NCI-H2171 (cell line): Measurements from ENCODE around the gene KDM6A.
"Not testable (repeated sequence)": the region's sequence is repeated elsewhere in the genome, so short reads cannot be mapped to it uniquely, and the experiment has no call there.

Source experiments
- DNase-seq: peaks from one replicate; lab custom pipeline; 2025; lab: John Stamatoyannopoulos, UW

The KDM6A gene

DNA sequence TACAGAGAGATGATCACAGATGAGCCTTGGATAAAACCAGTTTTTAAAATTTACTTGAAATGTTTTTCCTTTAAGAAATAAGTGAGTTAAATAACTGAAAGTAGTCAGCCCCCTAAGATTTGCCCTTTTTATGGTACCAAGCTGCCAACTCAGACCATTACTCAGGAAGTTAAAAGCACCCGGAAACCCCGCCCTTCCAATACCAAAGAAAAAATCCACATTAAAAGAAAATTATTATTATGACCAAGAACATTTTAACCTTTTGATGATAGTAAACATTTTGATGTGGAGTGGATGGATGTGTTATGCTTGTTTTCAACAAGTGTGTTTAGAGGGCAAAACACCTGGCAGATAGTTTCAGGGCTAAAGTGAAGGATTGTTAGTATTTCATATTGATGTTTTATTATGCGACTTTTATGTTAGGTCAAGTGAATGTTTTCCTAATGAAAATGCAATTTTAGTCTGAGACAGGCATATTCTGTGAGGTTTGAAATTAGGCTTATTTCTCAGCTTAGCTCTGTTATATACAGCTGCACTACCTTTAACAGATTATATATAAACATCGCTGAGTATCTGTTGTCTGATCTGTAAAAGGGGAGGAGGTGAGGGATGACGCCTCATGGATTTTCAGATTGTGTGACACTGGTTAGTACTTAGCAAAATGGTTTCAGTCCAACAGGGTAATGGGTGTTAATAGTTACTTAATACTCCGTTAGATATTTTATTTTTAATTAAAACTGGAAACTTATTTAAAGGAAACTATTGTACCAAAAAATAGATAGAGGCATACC, 89.0 kb downstream of the KDM6A start:
- no peak for DNase-seq

DNA sequence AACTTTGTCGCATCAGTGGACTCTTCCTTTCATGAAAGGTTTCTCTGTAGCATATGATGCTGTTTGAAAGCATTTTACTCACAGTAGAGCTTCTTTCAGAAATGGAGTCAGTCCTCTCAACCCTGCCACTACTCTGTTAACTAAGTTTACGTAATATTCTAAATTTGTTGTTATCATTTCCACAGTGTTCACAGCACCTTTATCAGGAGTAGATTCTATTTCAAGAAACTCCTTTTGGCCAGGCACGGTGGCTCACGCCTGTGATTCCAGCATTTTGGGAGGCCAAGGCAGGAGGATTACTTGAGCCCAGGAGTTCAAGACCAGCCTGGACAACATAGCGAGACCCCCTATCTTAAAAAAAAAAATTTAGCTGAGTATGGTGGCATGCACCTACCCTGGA, 90.0 kb downstream of the KDM6A start:
- DNase-seq, result no peak

GRCh38 chrX:44967221-44967620, 94.2 kb downstream of the KDM6A start:
- no peak for DNase-seq

- DNase-seq, result no peak
Measured at GRCh38 chrX:44970709-44971108, 97.7 kb downstream of the KDM6A start.

DNA sequence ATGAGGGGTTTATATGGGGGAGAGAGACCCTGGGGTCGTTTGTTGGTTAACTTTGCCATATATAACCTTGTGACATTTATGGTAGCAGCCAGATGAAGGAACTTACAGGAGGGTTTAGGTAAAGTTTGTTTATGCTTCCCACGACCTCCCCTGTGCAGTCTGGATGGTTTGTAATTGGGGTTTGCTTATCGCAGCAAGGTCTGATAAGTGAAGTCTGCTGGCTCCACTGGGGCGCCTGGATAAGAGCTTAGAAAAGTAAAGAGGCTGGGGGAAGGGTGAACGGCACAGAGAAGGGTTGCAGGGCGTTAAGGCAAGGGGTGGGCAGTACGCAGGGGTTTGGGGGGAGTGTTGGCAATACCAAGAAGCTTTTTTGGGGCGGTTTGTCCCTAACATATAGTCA, 98.7 kb downstream of the KDM6A start:
- DNase-seq, result no peak

DNA sequence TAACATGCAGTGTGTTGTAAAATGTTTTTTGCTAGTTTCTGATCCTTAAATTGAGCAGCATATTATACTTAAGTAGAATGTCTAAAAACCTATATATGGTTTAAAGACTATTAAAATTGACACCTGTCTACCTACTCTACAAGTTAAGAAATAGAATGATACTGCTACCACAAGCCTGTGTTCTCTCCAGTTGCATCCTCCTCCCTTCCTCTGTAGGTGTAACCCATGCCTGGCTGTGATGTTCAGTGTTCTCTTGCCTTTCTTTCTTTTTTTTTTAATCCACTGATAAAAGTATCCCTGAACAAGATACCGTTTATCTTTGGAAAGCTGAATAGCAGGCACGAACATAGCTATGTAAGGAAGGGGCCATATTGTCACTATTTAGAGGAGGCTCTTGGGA, 99.1 kb downstream of the KDM6A start:
- no peak for DNase-seq

DNA sequence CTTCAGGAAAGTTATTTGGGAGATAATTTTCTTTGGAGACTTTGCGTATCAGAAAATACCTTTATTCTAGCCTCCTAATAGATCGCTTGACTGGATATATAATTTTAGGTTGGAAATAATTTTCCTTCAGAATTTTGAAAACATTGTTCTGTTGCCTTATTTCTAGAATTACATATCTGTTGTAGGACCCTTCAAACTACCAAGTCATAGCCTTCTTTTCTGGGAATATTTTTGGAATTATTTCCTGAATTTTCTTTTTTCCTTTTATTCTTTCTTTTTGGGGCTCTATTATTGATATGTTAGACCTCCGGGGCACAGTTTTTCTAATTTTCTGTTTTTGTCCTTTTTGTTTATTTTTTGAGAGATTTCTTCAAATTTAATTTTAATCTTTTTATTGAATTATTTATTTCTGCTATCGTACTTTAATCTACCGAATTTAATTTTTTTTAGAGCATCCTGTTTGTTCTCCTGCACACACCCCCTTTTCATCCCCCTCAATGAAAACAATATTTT, 100.5 kb downstream of the KDM6A start:
- DNase-seq, result no peak

DNA sequence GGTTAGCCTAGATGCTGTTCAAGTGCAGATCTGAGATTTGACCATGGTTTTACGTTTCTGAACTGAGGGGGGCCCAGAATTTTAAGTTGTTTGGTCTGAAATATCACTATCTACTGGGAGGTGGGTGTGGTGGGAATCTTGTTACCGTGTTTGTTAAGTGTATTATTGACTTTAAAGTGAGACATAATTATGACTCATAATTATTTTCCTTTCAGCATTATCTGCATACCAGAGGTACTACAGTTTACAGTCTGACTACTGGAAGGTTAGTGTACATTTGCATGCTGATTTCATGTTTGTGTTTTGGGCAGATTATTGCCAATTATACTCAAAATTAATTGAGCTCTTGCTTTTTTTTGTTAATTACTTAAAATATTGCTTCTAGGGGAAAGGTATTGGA, 101.5 kb downstream of the KDM6A start:
- DNase-seq, result no peak

DNA sequence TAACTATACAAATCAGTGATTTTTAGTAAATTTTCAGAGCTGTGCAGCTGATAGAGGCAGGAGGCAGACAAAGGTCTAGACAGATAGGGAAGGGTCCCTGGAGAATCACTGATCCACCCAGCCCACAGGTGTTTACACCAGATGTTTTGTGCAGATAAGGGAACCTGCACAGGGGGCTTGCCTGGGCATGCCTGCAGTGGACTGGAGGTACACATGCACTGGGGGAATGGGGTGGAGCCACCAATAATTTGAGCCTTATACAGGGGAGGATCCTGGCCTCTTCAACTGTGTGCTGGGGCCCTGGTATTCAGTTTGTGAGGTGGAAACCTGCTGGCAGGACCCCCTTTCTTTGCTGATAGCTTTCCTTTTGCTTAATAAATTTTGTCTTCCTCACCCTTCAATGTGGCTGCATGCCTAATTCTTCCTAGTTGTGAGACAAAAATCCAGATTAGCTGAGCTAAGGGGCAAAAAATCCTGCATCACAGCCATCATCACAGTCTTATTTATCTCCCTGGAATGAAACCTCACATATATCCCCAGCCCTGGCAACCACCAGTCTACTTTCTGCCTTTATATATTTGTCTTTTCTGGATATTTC, 102.8 kb downstream of the KDM6A start:
- DNase-seq, result no peak

- no peak for DNase-seq
Measured at GRCh38 chrX:44978976-44979375, 106.0 kb downstream of the KDM6A start.

DNA sequence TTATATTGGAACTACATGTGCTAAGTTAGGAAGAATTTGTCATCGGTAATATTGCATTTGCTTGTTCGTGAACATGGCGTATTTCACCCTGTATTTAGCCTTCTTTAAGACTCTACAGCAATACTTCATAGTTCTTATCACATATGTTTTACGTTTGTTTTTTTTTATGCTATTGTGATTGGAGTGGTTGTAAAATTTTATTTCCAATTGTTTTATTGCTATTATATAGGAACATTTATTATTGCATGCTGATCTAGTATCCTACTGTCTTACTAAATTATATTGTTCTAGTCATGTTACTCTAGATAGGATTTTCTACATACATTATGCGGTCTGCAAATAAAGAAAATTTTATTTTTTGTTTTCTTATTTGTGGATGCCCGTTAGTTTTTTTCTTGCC, 107.4 kb downstream of the KDM6A start:
- no peak for DNase-seq

GRCh38 chrX:44980883-44981282, 107.9 kb downstream of the KDM6A start:
- DNase-seq, result no peak

DNA sequence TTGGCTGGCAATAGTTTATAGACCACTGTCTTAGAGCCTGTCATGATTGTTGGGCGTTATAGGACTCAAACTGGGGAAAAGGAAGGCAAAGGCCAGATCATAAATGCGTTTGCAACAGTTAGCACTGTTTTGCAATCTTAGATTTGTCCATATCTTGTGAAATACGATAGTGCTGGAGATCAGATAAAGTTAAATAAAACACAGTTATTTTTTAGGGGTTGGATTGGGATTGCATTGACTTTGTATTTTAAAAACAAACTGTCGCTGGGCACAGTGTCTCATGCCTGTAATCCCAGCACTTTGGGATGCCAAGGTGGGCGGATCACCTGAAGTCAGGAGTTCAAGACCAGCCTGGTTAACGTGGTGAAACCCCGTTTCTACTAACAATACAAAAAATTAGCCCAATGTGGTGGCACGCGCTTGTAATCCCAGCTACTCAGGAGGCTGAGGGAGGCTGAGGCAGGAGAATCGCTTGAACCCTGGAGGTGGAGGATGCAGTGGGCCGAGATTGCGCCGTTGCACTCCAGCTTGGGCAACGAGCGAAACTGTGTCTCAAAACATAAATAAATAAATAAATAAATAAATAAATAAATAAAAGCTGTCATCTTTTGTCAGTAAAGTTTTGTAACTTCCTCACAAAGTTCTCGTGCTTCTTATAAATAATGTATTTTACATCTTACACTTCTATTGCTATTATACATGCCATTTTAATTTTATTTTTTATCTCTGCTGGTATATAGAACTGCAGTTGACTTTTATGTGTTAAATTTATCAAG, 117.2 kb downstream of the KDM6A start:
- no peak for DNase-seq

DNA sequence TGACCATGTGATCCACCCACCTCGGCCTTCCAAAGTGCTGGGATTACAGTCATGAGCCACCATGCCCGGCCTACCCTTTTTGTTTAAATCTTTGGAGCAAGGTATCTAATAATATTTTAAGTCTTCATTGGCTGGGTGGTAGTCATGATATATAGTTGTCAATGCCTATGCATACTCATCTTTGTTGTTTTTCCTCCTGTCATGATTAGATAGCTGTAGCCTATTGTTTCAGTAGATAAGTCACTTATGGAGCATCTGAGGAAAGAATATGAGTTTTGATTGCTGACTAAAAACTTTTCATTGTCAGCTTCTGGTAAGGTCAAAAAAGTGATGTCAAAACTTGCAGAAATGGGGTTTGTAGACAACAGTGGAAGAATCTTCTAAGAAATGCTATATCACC, 119.8 kb downstream of the KDM6A start:
- no peak for DNase-seq

DNA sequence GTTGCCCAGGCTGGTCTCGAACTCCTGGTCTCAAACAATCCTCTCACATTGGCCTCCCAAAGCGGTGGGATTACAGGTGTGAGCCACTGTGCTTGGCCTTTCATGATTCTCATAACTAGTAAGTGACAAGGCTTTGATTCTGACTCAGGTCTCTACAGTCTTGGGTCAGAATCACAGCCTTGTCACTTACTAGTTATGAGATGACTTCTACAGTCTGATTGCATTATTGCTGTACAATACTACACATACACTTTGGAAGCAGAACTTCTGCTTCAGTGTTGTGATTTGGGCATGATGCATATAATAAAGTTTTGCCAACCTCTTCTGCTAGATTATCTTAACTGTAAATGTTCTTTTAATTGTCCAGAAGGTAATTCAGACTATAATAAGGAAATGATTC, 123.3 kb downstream of the KDM6A start:
- no peak for DNase-seq

- no peak for DNase-seq
Measured at GRCh38 chrX:44997282-44997812, 124.4 kb downstream of the KDM6A start.

DNA sequence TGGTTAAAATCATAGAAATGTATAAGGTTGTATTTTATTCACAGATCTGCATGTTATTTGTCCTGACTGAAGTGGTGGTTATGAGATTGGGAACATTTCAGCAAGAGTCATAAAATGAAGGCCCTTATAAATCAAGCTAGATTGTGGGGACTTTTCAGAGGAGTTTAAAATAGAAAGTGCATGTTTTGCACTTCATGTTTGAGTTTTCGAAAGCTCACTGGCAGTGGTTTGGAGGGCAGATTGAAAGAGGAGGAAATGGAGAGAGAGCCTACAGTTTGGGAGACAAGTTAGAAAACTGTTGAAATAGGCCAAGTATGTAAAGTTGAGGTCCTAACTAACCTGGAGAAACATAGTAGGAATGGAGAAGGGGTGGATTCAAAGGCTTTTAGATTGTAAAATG, 124.9 kb downstream of the KDM6A start:
- no peak for DNase-seq

GRCh38 chrX:44999237-44999636, 126.2 kb downstream of the KDM6A start:
- DNase-seq, result not testable (repeated sequence)

DNA sequence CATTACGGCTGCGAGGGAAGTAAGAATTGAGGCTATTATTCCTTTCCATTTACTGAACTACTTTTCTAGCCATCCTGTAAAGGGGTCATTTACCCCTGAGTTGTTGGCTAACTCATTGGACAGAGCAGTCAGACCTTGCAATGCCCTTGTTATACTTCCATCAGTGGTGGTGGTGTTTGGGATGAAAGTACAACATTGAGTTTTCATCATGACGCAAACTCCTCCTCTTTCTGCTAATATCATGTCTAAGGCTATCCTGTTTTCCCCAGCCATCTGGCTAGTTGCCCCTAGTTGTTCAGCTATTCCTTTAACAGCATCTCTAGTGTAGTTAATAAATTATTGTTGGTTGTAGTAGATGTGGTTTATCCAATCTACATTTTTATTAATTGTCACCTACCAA, 126.9 kb downstream of the KDM6A start:
- DNase-seq, result not testable (repeated sequence)

GRCh38 chrX:45001048-45001447, 128.1 kb downstream of the KDM6A start:
- no peak for DNase-seq

- DNase-seq, result no peak
Measured at GRCh38 chrX:45003085-45003484, 130.1 kb downstream of the KDM6A start.

DNA sequence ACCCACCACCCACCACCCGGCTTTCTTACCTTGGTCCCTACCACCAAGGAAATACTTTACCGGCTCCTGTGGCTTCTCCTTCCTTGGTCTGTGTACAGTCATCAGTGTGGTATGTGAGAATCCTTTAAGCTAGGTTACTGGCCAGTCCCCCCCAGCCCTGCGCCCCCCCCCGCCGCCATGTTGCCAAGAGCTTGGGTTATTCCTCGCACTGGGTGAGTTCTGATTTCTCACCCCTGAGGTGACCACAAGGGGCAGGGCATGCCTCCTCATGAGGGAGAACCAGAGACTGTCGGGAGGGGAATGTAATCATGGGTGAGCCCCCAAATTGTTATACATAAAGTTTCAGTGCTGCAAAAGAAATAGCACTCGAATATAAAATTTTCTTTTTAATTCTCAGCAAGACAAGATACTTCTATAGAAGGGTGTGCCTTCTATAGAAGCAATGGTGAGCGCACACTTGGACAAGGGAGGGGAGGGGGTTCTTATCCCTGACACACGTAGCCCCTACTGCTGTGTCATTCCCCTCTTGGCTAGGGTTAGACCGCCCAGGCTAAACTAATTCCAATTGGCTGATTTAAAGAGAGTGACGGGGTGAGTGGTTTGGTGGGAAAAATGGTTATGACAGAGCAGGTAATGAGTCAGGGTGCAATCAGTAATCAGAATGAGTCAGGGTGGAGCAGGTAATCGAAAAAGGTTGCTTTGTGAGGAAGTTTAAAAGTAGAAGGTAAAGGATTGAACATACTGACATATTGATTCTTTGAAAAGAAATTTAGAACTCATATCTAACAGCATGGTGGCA, 133.2 kb downstream of the KDM6A start:
- no peak for DNase-seq
